ENCODE measurements around the gene SLC18A3.

SLC18A3 gene

DNA sequence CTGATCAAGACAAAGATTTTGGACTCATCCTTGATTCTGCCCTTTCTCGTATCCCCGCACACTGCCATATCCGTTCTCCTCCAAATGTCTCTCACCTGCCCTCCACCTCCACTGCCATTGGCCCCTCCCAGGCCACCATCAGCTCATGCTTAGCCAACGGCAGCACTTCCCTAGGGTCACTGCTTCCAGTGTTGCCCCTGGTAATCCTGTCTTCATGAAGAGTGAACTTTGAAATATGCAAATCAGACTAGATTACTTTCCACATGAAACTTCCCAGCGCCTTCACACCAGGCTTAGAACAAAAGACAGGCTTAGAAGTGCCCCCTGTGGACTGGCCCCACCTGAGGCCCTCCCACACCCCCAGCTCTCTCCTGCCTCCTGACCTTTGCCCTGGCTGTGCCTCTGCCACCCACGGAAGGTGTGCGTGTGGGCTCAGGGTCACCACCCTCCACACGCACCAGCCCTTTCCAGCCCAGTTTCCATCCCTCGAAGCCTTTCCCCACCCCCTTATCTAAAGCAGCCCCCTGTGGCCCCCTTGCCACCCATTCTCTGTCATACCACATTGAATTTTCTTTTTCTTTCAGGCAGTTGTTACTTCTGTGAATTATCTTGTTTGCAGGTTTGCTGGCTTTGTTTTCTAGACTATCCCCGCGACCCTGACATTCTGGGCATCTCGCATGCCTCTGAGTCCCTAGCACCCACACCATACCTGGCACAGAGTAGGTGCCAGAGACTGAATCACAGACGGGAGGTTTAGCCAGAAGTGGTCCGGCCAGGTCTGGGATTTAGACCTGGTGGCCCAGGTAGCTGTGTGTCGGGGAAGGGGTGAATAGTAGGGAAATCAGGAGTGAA, 42.5 kb downstream of the SLC18A3 start:
- DNase-seq = no peak

DNA sequence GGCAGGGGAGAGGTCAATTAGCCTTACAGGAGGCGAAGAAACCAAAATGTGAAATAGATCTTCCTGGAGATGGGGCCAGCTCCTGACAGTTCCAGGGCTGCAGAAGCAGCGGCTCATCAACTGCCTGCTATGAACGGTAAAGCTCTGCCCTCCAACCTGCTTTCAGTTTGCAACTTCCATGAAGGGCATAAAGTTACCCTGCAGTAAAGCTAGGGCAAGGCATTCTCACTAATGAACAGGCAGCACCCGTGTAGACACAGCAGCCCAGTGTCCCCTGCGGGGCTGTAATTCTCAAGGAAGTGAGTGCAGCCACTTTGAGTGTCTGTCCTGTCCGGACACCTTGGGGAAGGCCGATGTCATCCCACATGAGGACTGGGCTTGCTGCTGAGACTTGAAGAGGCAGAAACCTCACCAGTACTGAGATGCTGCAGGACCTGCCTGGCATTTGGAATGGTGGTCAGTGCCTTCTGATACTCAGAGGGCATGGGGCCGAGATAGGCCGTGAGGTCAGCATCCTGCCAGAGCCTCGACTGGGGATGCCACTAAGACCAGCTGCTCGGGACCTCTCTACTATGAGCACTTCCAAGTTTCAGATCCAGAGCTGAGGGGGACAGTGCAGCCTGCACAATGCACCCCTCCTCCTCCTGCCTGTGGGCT, 43.3 kb downstream of the SLC18A3 start:
- no peak for DNase-seq

DNA sequence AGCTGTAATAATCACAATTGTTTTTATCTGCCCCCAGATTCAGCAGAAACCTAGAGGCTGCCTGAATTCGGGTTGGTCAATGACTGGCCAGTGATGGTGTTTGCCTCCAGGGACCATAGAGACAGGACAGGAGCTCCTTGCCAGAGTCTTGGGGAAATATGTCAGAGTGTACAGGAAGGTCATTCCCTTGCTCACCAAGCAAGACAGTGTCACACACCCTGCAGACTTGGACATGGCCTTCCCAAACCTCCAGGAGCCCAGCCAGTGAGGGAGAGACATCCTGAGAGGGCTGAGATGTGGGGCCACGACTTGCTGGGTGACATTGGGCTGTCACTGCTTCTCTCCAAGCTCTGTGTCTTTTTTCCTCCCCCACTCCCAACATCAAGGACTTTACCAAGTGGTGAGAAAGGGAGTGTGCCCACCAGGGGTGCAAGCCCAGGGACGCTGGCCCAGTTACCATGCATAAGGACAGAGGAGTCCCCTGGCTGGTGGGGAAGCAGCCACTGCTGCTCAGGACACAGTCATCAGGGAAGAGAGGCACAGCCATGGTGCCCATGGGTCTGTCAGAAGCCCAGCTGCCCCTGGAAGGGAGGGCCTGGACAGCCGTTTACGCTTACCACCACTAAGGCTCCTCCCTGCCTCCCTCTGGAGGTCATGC, 44.1 kb downstream of the SLC18A3 start:
- DNase-seq = no peak

DNA sequence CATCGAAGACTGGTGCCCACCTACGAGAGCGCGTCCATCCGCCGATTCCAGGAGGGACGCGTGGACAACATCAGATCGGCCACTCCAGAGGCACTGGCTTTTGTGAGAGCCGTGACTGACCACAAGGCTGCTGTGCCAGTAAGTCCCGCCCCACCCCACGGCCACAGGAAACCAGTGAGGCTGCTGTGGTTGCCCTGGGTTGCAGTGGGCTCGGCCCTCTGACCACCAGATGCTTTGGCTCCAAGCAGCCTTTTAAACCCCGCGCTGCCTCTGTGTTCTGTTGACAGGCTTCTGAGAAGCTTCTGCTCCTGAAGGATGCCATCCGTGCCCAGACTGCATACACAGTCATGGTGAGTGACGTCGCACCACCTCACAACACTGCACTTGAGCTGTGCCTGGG, 45.0 kb downstream of the SLC18A3 start:
- DNase-seq = no peak

DNA sequence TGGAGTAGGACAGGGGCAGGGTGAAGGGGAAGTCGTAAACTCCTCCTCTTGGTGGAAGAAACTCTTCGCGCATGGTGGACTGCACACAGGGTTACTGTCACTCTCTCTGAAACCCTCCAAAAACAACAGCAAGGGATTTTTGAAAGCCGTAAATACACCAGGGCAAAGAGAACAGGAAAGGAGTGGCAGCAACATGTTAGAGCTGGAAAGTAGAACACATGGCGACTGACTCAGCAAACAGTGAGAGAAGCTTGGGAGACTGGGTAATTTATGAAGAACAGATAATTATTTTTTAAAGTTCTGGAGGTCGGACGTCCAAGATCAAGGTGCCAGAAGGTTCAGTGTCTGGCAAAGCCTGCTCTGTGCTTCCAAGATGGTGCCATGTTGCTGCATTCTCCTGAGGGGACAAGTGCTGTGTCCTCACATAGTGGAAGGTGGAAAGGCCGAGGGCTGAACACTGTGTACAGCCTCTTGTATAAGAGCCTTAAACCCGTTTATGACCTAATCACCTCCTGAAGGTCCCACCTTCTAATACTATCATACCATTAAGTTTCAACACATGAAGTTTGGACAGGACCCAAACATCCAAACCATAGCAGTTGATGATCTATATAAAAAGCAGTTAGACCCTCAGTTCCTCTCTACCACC, 46.9 kb downstream of the SLC18A3 start:
- DNase-seq = no peak

DNA sequence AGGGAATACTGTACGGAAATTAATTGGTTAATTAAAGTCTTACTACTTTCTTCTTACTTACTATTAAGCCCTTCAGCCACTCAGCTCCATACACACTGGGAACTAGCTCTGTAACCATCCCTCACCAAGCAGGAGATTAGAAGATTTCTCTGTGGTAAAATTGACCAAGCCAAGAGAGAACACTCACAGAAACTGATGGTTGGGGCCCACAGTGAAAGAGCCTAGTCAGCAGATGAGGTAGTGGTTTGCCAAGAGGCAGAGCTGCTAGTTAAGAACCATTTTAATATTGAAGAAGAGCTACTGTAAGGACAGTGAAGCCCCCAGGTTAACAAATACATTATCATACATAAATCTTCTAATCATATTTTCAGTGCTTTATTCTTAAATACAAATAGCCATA, 47.5 kb downstream of the SLC18A3 start:
- no peak for DNase-seq

DNA sequence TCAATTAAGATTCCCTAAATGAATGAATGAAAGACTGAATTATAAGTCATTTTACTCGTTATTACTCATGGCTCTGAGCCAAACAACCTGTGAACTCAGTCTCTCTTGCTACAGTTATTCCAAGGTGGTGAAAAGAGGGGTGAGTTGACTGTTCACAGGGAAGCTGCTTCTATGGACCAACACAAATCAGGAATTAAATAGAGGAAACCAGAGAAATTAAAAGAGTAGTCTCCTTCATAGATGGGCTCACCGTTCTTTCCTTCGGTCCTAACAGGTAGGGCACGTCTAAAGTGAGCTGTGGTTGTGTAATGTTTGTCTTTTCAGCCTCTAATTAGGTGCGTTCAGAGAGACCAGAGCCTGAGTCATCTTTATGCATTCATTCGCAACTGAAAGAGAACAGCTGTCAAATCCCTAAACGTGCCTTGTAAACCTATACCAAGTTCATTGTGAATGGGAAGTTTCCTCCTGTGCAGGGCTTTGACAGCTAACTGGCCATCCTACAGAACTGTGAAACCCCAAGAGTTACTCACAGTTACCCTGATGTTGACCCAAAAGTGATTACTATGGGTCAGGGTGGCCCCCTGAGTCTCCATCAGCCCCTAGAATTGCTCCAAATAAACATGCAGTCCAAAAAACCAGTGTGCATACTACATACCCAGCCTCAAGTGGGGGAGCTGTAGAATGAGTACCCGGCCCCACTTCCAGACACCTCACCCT, 51.2 kb downstream of the SLC18A3 start:
- DNase-seq = no peak

Measured in eye (tissue), 1 donor.